HepG2 (cell line): ENCODE measurements around the gene RFX2. TPM values are rescaled to one million over a fixed set of nuclear protein-coding genes. Genes with fewer than 3 reads are reported as not detected.

ENCODE experiments used
- ATAC-seq: fragments of 200-7000 bp; cut with Tn5 transposase; 3 replicates; pipeline ENCODE4 v1.9.1; 2020; ENCODE audit warnings: mild to moderate bottlenecking, moderate library complexity
- BruUV-seq: library from RNA; stranded (reverse); fragments of 400-500 nt; replicated peaks from 2 replicates; lab custom pipeline; 2021; lab: Mats Ljungman, UMichigan
- CTCF ChIA-PET: fragments of 300-600 bp; formaldehyde crosslinking; extraction: SDS; loops from one replicate; lab custom pipeline; 2021; ENCODE audit warnings: low total read pairs, inconsistent platforms, low intra/inter-chr PET ratio; lab: Yijun Ruan, JAX
- POLR2A ChIA-PET: fragments of 350-600 bp; sonication (Branson Sonifier 250); formaldehyde crosslinking; loops from one replicate; lab custom pipeline; 2020; ENCODE audit warnings: antibody characterized with exemption, inconsistent platforms; lab: Yijun Ruan, JAX
- DNase-seq: peaks from one replicate; pipeline ENCODE4 v3.0.0-alpha.2; 2015; ENCODE audit warnings: low spot score
- FAIRE-seq: peaks from 3 replicates; lab custom pipeline; 2011; peaks lifted over from hg19 to GRCh38; lab: Jason Lieb, UNC
- H2AFZ ChIP-seq: one replicate; pipeline ENCODE4 v1.6.1; 2011; ENCODE audit warnings: low read length, inconsistent platforms
- H3K27ac ChIP-seq: fragments of 300-600 bp; 3 replicates; pipeline ENCODE4 v1.8.0; 2011; ENCODE audit warnings: mixed run types, mild to moderate bottlenecking, mixed read lengths, low read length, inconsistent platforms; ENCODE audit not compliant: insufficient read depth; ENCODE audit errors: extremely low read length
- H3K27me3 ChIP-seq, 2 experiments: fragments of 200-600 bp in 1 of 2; 2 replicates in 1 of 2; 3 replicates in 1 of 2; pipeline versions ENCODE4 v1.6.0 to v1.8.0; 2011; ENCODE audit warnings: low read length in 2 of 2, mild to moderate bottlenecking in 2 of 2, moderate library complexity in 2 of 2, inconsistent platforms in 1 of 2; ENCODE audit not compliant: insufficient read depth in 2 of 2, control insufficient read depth in 1 of 2
- H3K36me3 ChIP-seq, 2 experiments: fragments of 200-600 bp in 1 of 2; replicated peaks in 1 of 2; 2 replicates in 1 of 2; 3 replicates in 1 of 2; pipeline versions ENCODE4 v1.5.1 to v1.8.0; 2011; ENCODE audit warnings: low read length in 2 of 2, inconsistent platforms in 1 of 2; ENCODE audit not compliant: insufficient read depth in 2 of 2, control insufficient read depth in 1 of 2
- H3K4me1 ChIP-seq: 2 replicates; pipeline ENCODE4 v1.5.1; 2012; ENCODE audit warnings: low read length, inconsistent platforms; ENCODE audit not compliant: insufficient read depth
- H3K4me2 ChIP-seq: 2 replicates; pipeline ENCODE4 v1.6.0; 2011; ENCODE audit warnings: low read depth, low read length, inconsistent platforms
- H3K4me3 ChIP-seq, 3 experiments: fragments of 200-600 bp in 1 of 3; sonication (generic), shearing (Covaris generic) in 1 of 3; replicated peaks in 1 of 3; 2 replicates each; pipeline ENCODE4 v1.5.1; 2011 to 2016; ENCODE audit warnings: low read length in 3 of 3, inconsistent platforms in 2 of 3, low read depth in 2 of 3, mild to moderate bottlenecking in 2 of 3, control low read depth in 1 of 3, mixed read lengths in 1 of 3; ENCODE audit not compliant: insufficient read depth in 1 of 3
- H3K79me2 ChIP-seq: one replicate; pipeline ENCODE4 v1.6.1; 2011; ENCODE audit warnings: low read length, inconsistent platforms; ENCODE audit not compliant: insufficient read depth
- H3K9ac ChIP-seq: 2 replicates; pipeline ENCODE4 v1.6.0; 2011; ENCODE audit warnings: mild to moderate bottlenecking, low read depth, low read length, inconsistent platforms; ENCODE audit not compliant: insufficient read depth
- H3K9me3 ChIP-seq: 2 replicates; pipeline ENCODE4 v1.5.1; 2012; ENCODE audit warnings: mild to moderate bottlenecking, low read length
- H4K20me1 ChIP-seq: 2 replicates; pipeline ENCODE4 v1.6.0; 2011; ENCODE audit warnings: inconsistent platforms, mild to moderate bottlenecking, low read length, moderate library complexity; ENCODE audit not compliant: insufficient read depth
- BCLAF1 ChIP-seq: fragments of 450-650 bp; IDR thresholded peaks from 2 replicates; pipeline ENCODE4 v1.6.1; 2017; ENCODE audit warnings: mild to moderate bottlenecking
- CBX2 ChIP-seq, 2 experiments: fragments of 200-600 bp in 1 of 2; sonication (generic); formaldehyde crosslinking in 1 of 2; IDR thresholded peaks; 2 replicates each; pipeline versions ENCODE4 v1.7.0 to v1.8.1; 2018 to 2022; ENCODE audit warnings: low read depth in 2 of 2, low read length in 1 of 2, mild to moderate bottlenecking in 1 of 2, missing genetic modification reagents in 1 of 2
- GPN1 ChIP-seq: sonication (generic); formaldehyde crosslinking; IDR thresholded peaks from 2 replicates; pipeline ENCODE4 v1.5.1; 2020; ENCODE audit warnings: missing genetic modification reagents, borderline replicate concordance
- HNF4G ChIP-seq, 2 experiments: sonication (generic) in 1 of 2; formaldehyde crosslinking in 1 of 2; IDR thresholded peaks; 2 replicates each; pipeline versions ENCODE4 v1.4.0 to v1.6.1; 2011 to 2020; ENCODE audit warnings: borderline replicate concordance in 2 of 2, low read depth in 2 of 2, mild to moderate bottlenecking in 2 of 2, low read length in 1 of 2, missing genetic modification reagents in 1 of 2, moderate library complexity in 1 of 2
- SCMH1 ChIP-seq: sonication (generic); formaldehyde crosslinking; IDR thresholded peaks from 2 replicates; pipeline ENCODE4 v1.9.0; 2021; ENCODE audit warnings: missing genetic modification reagents, mild to moderate bottlenecking, borderline replicate concordance
- YY1 ChIP-seq: IDR thresholded peaks from 2 replicates; pipeline ENCODE4 v1.6.1; 2011; ENCODE audit warnings: low read length, low read depth, moderate library complexity, mild to moderate bottlenecking; ENCODE audit not compliant: insufficient read depth, insufficient replicate concordance
- ZIK1 ChIP-seq: sonication (generic); formaldehyde crosslinking; IDR thresholded peaks from 2 replicates; pipeline ENCODE4 v1.5.0; 2020; ENCODE audit warnings: mild to moderate bottlenecking, low read depth, missing genetic modification reagents, borderline replicate concordance
- ZNF350 ChIP-seq: sonication (generic); formaldehyde crosslinking; IDR thresholded peaks from 2 replicates; pipeline ENCODE4 v1.4.0; 2020; ENCODE audit warnings: mild to moderate bottlenecking, low read depth, missing genetic modification reagents, borderline replicate concordance
- ZSCAN31 ChIP-seq: sonication (generic); formaldehyde crosslinking; IDR thresholded peaks from 2 replicates; pipeline ENCODE4 v1.5.0; 2020; ENCODE audit warnings: low read depth, mild to moderate bottlenecking, missing genetic modification reagents
- WGBS: methylation state at CpG from one replicate; pipeline ENCODE4 v1.1.6; 2017; ENCODE audit warnings: low lambda C conversion rate; 5-methylcytosine and 5-hydroxymethylcytosine counted together
- in situ Hi-C: cut with HindIII; loops from 2 replicates; pipeline ENCODE4 v1.10.0; 2017; ENCODE audit warnings: low pct_unique_long_range_greater_than_20kb; ENCODE audit not compliant: extremely low pct_ligation_motif_present
- intact Hi-C: fragments of 100-400 bp; cut with micrococcal nuclease; formaldehyde crosslinking; loops from one replicate; pipeline ENCODE4 v1.10.0; 2022; ENCODE audit not compliant: unreplicated experiment
- polyA plus RNA-seq, 8 experiments: library from polyadenylated mRNA; depleted of rRNA in 3 of 8; stranded (reverse) in 7 of 8; unstranded in 1 of 8; fragments of >200 nt; fragmentation: Illumina TruSeq in 4 of 8; extraction: Trizol in 4 of 8; gene quantifications; 2 replicates each; pipeline versions ENCODE4 v1.2.1 to v1.2.3, GENCODE V29; 2011 to 2016; ENCODE audit warnings: low read depth in 4 of 8, missing spikeins in 1 of 8, mixed read lengths in 1 of 8; ENCODE audit not compliant: insufficient read depth in 1 of 8
- total RNA-seq, 5 experiments: library from RNA; depleted of rRNA; stranded (reverse); fragments of >200 nt; fragmentation: Illumina TruSeq; extraction: Trizol; gene quantifications; 2 replicates each; pipeline ENCODE4 v1.2.3, GENCODE V29; 2016; ENCODE audit warnings: low read depth in 1 of 5
- TF ChIP-seq, protein P1 (sequence below): sonication (generic); formaldehyde crosslinking; IDR thresholded peaks from 2 replicates; pipeline ENCODE4 v1.4.0; 2020; ENCODE audit warnings: mild to moderate bottlenecking, missing genetic modification reagents

Gene RFX2
- total and polyA plus RNA-seq, 2 of the 13 experiments (the other 11 are each of a cell fraction or from before 2014, with no cell fraction given), result 2.8 to 3.3 TPM

- in situ Hi-C loops (loop anchor here (25.0 kb wide), 1 partner anchor 273 kb away; no protein-coding TSS in a partner anchor), intact Hi-C loops (no loop called here)
- H3K4me1 ChIP-seq, result no peaks in the 10 kb centered on the region
- H3K36me3 ChIP-seq, result no peaks in the 10 kb centered on the region
- TF ChIP-seq SCMH1 (CRISPR knock-in tag) (no peak), HNF4G (IDR thresholded peaks at IDR 0.05; ENCODE audit: borderline replicate concordance, low read depth, low read length) (no peak), HNF4G (CRISPR knock-in tag; IDR thresholded peaks at IDR 0.05; ENCODE audit: borderline replicate concordance, low read depth) (no peak), CBX2 (IDR thresholded peaks at IDR 0.05; ENCODE audit: low read depth, low read length) (no peak), CBX2 (CRISPR knock-in tag; IDR thresholded peaks at IDR 0.05; ENCODE audit: low read depth) (no peak), ZNF350 (CRISPR knock-in tag) (no peak), GPN1 (CRISPR knock-in tag) (no peak), YY1 (no peak), ZSCAN31 (CRISPR knock-in tag) (no peak), ZIK1 (no peak), BCLAF1 (no peak)
- TF ChIP-seq, protein P1, sequence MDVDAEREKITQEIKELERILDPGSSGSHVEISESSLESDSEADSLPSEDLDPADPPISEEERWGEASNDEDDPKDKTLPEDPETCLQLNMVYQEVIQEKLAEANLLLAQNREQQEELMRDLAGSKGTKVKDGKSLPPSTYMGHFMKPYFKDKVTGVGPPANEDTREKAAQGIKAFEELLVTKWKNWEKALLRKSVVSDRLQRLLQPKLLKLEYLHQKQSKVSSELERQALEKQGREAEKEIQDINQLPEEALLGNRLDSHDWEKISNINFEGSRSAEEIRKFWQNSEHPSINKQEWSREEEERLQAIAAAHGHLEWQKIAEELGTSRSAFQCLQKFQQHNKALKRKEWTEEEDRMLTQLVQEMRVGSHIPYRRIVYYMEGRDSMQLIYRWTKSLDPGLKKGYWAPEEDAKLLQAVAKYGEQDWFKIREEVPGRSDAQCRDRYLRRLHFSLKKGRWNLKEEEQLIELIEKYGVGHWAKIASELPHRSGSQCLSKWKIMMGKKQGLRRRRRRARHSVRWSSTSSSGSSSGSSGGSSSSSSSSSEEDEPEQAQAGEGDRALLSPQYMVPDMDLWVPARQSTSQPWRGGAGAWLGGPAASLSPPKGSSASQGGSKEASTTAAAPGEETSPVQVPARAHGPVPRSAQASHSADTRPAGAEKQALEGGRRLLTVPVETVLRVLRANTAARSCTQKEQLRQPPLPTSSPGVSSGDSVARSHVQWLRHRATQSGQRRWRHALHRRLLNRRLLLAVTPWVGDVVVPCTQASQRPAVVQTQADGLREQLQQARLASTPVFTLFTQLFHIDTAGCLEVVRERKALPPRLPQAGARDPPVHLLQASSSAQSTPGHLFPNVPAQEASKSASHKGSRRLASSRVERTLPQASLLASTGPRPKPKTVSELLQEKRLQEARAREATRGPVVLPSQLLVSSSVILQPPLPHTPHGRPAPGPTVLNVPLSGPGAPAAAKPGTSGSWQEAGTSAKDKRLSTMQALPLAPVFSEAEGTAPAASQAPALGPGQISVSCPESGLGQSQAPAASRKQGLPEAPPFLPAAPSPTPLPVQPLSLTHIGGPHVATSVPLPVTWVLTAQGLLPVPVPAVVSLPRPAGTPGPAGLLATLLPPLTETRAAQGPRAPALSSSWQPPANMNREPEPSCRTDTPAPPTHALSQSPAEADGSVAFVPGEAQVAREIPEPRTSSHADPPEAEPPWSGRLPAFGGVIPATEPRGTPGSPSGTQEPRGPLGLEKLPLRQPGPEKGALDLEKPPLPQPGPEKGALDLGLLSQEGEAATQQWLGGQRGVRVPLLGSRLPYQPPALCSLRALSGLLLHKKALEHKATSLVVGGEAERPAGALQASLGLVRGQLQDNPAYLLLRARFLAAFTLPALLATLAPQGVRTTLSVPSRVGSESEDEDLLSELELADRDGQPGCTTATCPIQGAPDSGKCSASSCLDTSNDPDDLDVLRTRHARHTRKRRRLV (CRISPR knock-in tag), result no peak
- TF ChIP-seq, all 625 proteins: peak for 0
- no peak overlapping the region for H3K9ac ChIP-seq
- no peak overlapping the region for H3K4me2 ChIP-seq
- H4K20me1 ChIP-seq, result no peaks in the 10 kb centered on the region
- ATAC-seq (no peak), FAIRE-seq (no peak), DNase-seq (no peak)
- ChIA-PET CTCF (no interaction called here), POLR2A (no interaction called here)
- no peaks in the 10 kb centered on the region for H3K79me2 ChIP-seq
- H3K4me3 ChIP-seq, result no peak overlapping the region
- no peak overlapping the region for H3K27ac ChIP-seq
- 61% methylated on average over 5 of the region's 5 CpGs for WGBS
- no TSS peak for BruUV-seq
- H3K9me3 ChIP-seq, result no peaks in the 10 kb centered on the region
- H2AFZ ChIP-seq, result no peak overlapping the region
- H3K27me3 ChIP-seq, result no peaks in the 10 kb centered on the region
Measured at GRCh38 chr19:6038634-6039405, 71.5 kb downstream of the RFX2 start.
